GM08714 (cell line): ENCODE data around the gene TXNRD1.

Source experiments
- H3K4me3 ChIP-seq: fragments of 200-500 bp; sonication (Bioruptor generic); 2 replicates; pipeline ENCODE4 v1.5.1; 2014; ENCODE audit warnings: mild to moderate bottlenecking, low read length, inconsistent platforms
- ZNF274 ChIP-seq: IDR thresholded peaks from 2 replicates; pipeline ENCODE4 v1.6.1; 2012; ENCODE audit warnings: mild to moderate bottlenecking, low read depth, low read length

Gene TXNRD1

GRCh38 chr12:104340177-104340576, 124.6 kb downstream of the TXNRD1 start:
- TF ChIP-seq ZNF274 = no peak
- no peak overlapping the region for H3K4me3 ChIP-seq

- H3K4me3 ChIP-seq = no peak overlapping the region
- TF ChIP-seq ZNF274 = no peak
Observed at GRCh38 chr12:104340925-104341611, 125.5 kb downstream of the TXNRD1 start.

GRCh38 chr12:104342147-104342546, 126.6 kb downstream of the TXNRD1 start:
- H3K4me3 ChIP-seq = no peak overlapping the region
- TF ChIP-seq ZNF274 = no peak

GRCh38 chr12:104342635-104343249, 127.2 kb downstream of the TXNRD1 start:
- no peak overlapping the region for H3K4me3 ChIP-seq
- no peak for TF ChIP-seq ZNF274

- no peak for TF ChIP-seq ZNF274
- no peak overlapping the region for H3K4me3 ChIP-seq
Observed at GRCh38 chr12:104344682-104345081, 129.1 kb downstream of the TXNRD1 start.

GRCh38 chr12:104345234-104346066, 129.9 kb downstream of the TXNRD1 start:
- H3K4me3 ChIP-seq = no peak overlapping the region
- no peak for TF ChIP-seq ZNF274

- H3K4me3 ChIP-seq = no peak overlapping the region
Observed at GRCh38 chr12:104347374-104348075, 131.9 kb downstream of the TXNRD1 start.

GRCh38 chr12:104348283-104348993, 132.9 kb downstream of the TXNRD1 start:
- no peak overlapping the region for H3K4me3 ChIP-seq
- no peak for TF ChIP-seq ZNF274

More at GRCh38 chr12:104347374-104348075, 131.9 kb downstream of the TXNRD1 start:
- no peak for TF ChIP-seq ZNF274

- H3K4me3 ChIP-seq = no peak overlapping the region
- TF ChIP-seq ZNF274 = no peak
Observed at GRCh38 chr12:104348994-104349494, 133.5 kb downstream of the TXNRD1 start.

GRCh38 chr12:104350211-104351056, 134.9 kb downstream of the TXNRD1 start:
- no peak overlapping the region for H3K4me3 ChIP-seq
- TF ChIP-seq ZNF274 = no peak

- no peak overlapping the region for H3K4me3 ChIP-seq
- TF ChIP-seq ZNF274 = no peak
Observed at GRCh38 chr12:104351057-104351983, 135.7 kb downstream of the TXNRD1 start.

- no peak for TF ChIP-seq ZNF274
- no peak overlapping the region for H3K4me3 ChIP-seq
Observed at GRCh38 chr12:104352106-104352713, 136.6 kb downstream of the TXNRD1 start.
